Smooth muscle cell (in vitro differentiated cells): Measurements from ENCODE around the gene EID3. TPM values are rescaled to one million over a fixed set of nuclear protein-coding genes. Genes with fewer than 3 reads are reported as not detected.

Experiments
- DNase-seq: peaks from one replicate; lab custom pipeline; 2025; ENCODE audit not compliant: unreplicated experiment; lab: John Stamatoyannopoulos, UW
- H2AFZ ChIP-seq: fragments of 200-600 bp; sonication (generic); 2 replicates; pipeline ENCODE4 v1.6.0; 2016; ENCODE audit warnings: antibody characterized with exemption, low read depth, mild to moderate bottlenecking
- H3F3A ChIP-seq: fragments of 200-600 bp; sonication (generic); 2 replicates; pipeline ENCODE4 v1.6.0; 2017; ENCODE audit warnings: antibody characterized with exemption, low read depth
- H3K27ac ChIP-seq: fragments of 200-600 bp; sonication (generic); 2 replicates; pipeline ENCODE4 v1.5.1; 2016; ENCODE audit warnings: low read depth, mild to moderate bottlenecking
- H3K27me3 ChIP-seq: fragments of 200-600 bp; sonication (generic); 2 replicates; pipeline ENCODE4 v1.6.1; 2016; ENCODE audit warnings: low read depth, mild to moderate bottlenecking
- H3K36me3 ChIP-seq: fragments of 200-600 bp; sonication (generic); 2 replicates; pipeline ENCODE4 v1.5.1; 2016; ENCODE audit warnings: low read depth
- H3K4me1 ChIP-seq: fragments of 200-600 bp; sonication (generic); 2 replicates; pipeline ENCODE4 v1.5.1; 2016; ENCODE audit warnings: low read depth
- H3K4me2 ChIP-seq: fragments of 200-600 bp; sonication (generic); 2 replicates; pipeline ENCODE4 v1.6.0; 2016; ENCODE audit warnings: mild to moderate bottlenecking
- H3K4me3 ChIP-seq: fragments of 200-600 bp; sonication (generic); 2 replicates; pipeline ENCODE4 v1.5.1; 2016; ENCODE audit warnings: mild to moderate bottlenecking
- H3K79me2 ChIP-seq: fragments of 200-600 bp; sonication (generic); 2 replicates; pipeline ENCODE4 v1.6.0; 2016; ENCODE audit warnings: low read depth, mild to moderate bottlenecking
- H3K9ac ChIP-seq: fragments of 200-600 bp; sonication (generic); 2 replicates; pipeline ENCODE4 v1.6.0; 2016; ENCODE audit warnings: low read depth
- H3K9me3 ChIP-seq: fragments of 200-600 bp; sonication (generic); replicated peaks from 2 replicates; pipeline ENCODE4 v1.5.1; 2016; ENCODE audit warnings: low read depth
- H4K20me1 ChIP-seq: fragments of 200-600 bp; sonication (generic); 2 replicates; pipeline ENCODE4 v1.6.0; 2016; ENCODE audit warnings: low read depth
- CTCF ChIP-seq: fragments of 200-600 bp; sonication (generic); IDR thresholded peaks from 2 replicates; pipeline ENCODE4 v1.5.1; 2017; ENCODE audit warnings: borderline replicate concordance, mild to moderate bottlenecking, antibody characterized with exemption; ENCODE audit not compliant: insufficient read depth, poor library complexity, severe bottlenecking
- WGBS: methylation state at CpG from one replicate; pipeline ENCODE4 v1.1.7; 2016; ENCODE audit warnings: low lambda C conversion rate; 5-methylcytosine and 5-hydroxymethylcytosine counted together
- polyA plus RNA-seq: library from polyadenylated mRNA; unstranded; fragments of >200 nt; fragmentation: Nextera tagmentation; extraction: Ambion mirVana; gene quantifications from 2 replicates; pipeline ENCODE4 v1.2.1, GENCODE V29; 2016
- total RNA-seq: library from RNA; depleted of rRNA; stranded (reverse); fragments of >200 nt; gene quantifications from 2 replicates; pipeline ENCODE4 v1.2.3, GENCODE V29; 2014

Gene EID3
- total and polyA plus RNA-seq, 2 experiments from 2014 or later, result 1.5 to 4.0 TPM

GRCh38 chr12:104294927-104295668 is 8.4 kb upstream of the EID3 start:
- Histone ChIP-seq H3K9ac (no peak overlapping the region), H3K27ac (no peak overlapping the region), H3K4me3 (no peak overlapping the region), H3K9me3 (no peaks in the 10 kb centered on the region), H4K20me1 (peaks cover 89% of the 10 kb centered on the region), H3F3A (no peaks in the 10 kb centered on the region), H2AFZ (no peak overlapping the region), H3K4me2 (no peak overlapping the region), H3K27me3 (no peaks in the 10 kb centered on the region), H3K4me1 (no peaks in the 10 kb centered on the region), H3K36me3 (peaks cover 4% of the 10 kb centered on the region), H3K79me2 (peaks cover 89% of the 10 kb centered on the region)
- 80% methylated on average over 9 of the region's 9 CpGs for WGBS
- TF ChIP-seq CTCF, result no peak
- no peak for DNase-seq

- no peaks in the 10 kb centered on the region for H3K9me3 ChIP-seq
- no peak overlapping the region for H3K9ac ChIP-seq
- no peaks in the 10 kb centered on the region for H3K4me1 ChIP-seq
- H2AFZ ChIP-seq, result no peak overlapping the region
- peaks cover 93% of the 10 kb centered on the region for H4K20me1 ChIP-seq
- DNase-seq, result no peak
- H3K79me2 ChIP-seq, result peaks cover 87% of the 10 kb centered on the region
- H3F3A ChIP-seq, result no peaks in the 10 kb centered on the region
- no peak overlapping the region for H3K27ac ChIP-seq
- 100% methylated on average over 1 of the region's 1 CpG for WGBS
- H3K27me3 ChIP-seq, result no peaks in the 10 kb centered on the region
- H3K4me2 ChIP-seq, result no peak overlapping the region
- H3K4me3 ChIP-seq, result no peak overlapping the region
- TF ChIP-seq CTCF, result no peak
- peaks cover 4% of the 10 kb centered on the region for H3K36me3 ChIP-seq
These were observed 7.6 kb upstream of the EID3 start for GRCh38 chr12:104295954-104296353.

GRCh38 chr12:104296718-104297117 is 6.8 kb upstream of the EID3 start:
- peaks cover 95% of the 10 kb centered on the region for H4K20me1 ChIP-seq
- no peaks in the 10 kb centered on the region for H3K4me1 ChIP-seq
- DNase-seq, result no peak
- no peak overlapping the region for H3K4me3 ChIP-seq
- no peak overlapping the region for H2AFZ ChIP-seq
- peaks cover 4% of the 10 kb centered on the region for H3K36me3 ChIP-seq
- 78% methylated on average over 4 of the region's 4 CpGs for WGBS
- H3K4me2 ChIP-seq, result no peak overlapping the region
- no peaks in the 10 kb centered on the region for H3K27me3 ChIP-seq
- no peaks in the 10 kb centered on the region for H3K9me3 ChIP-seq
- no peak overlapping the region for H3K9ac ChIP-seq
- H3F3A ChIP-seq, result no peaks in the 10 kb centered on the region
- H3K79me2 ChIP-seq, result peaks cover 86% of the 10 kb centered on the region
- H3K27ac ChIP-seq, result no peak overlapping the region
- no peak for TF ChIP-seq CTCF
